Endodermal cell (in vitro differentiated cells): Measurements from ENCODE around the gene PIBF1. TPM values are rescaled to one million over a fixed set of nuclear protein-coding genes. Genes with fewer than 3 reads are reported as not detected.

ENCODE experiments used
- DNase-seq: peaks from one replicate; pipeline ENCODE4 v3.0.0-alpha.2; 2017
- H3K27ac ChIP-seq: 2 replicates; pipeline ENCODE4 v1.5.1; 2013; ENCODE audit warnings: mild to moderate bottlenecking, low read depth, low read length, moderate library complexity
- H3K27me3 ChIP-seq: 2 replicates; pipeline ENCODE4 v1.6.1; 2013; ENCODE audit warnings: mild to moderate bottlenecking, low read length, moderate library complexity; ENCODE audit not compliant: insufficient read depth, control insufficient read depth, poor library complexity, severe bottlenecking
- H3K36me3 ChIP-seq: 2 replicates; pipeline ENCODE4 v1.7.0; 2013; ENCODE audit warnings: mild to moderate bottlenecking, low read length, moderate library complexity; ENCODE audit not compliant: control insufficient read depth, insufficient read depth
- H3K4me1 ChIP-seq: one replicate; pipeline ENCODE4 v1.7.0; 2013; ENCODE audit warnings: low read length; ENCODE audit not compliant: control insufficient read depth, insufficient read depth
- H3K4me3 ChIP-seq: 2 replicates; pipeline ENCODE4 v1.5.1; 2013; ENCODE audit warnings: mild to moderate bottlenecking, low read length, moderate library complexity
- H3K9ac ChIP-seq: 2 replicates; pipeline ENCODE4 v1.6.1; 2013; ENCODE audit warnings: mild to moderate bottlenecking, low read length, moderate library complexity; ENCODE audit not compliant: poor library complexity, severe bottlenecking; ENCODE audit errors: extremely low read depth
- H3K9me3 ChIP-seq: 2 replicates; pipeline ENCODE4 v1.6.1; 2013; ENCODE audit warnings: mild to moderate bottlenecking, low read length, moderate library complexity; ENCODE audit not compliant: control insufficient read depth
- H3K27ac Mint-ChIP-seq: 2 replicates; pipeline ENCODE4 v1.8.0; 2020; ENCODE audit warnings: mixed read lengths
- H3K27me3 Mint-ChIP-seq: 2 replicates; pipeline ENCODE4 v1.8.0; 2021; ENCODE audit warnings: mild to moderate bottlenecking, mixed read lengths; ENCODE audit not compliant: insufficient read depth
- H3K36me3 Mint-ChIP-seq: 2 replicates; pipeline ENCODE4 v1.8.0; 2020; ENCODE audit warnings: low read depth, mixed read lengths
- H3K4me1 Mint-ChIP-seq: 2 replicates; pipeline ENCODE4 v1.8.0; 2020; ENCODE audit warnings: mixed read lengths
- H3K4me3 Mint-ChIP-seq: 2 replicates; pipeline ENCODE4 v1.8.0; 2020; ENCODE audit warnings: mild to moderate bottlenecking, moderate library complexity, mixed read lengths
- H3K9me3 Mint-ChIP-seq: 2 replicates; pipeline ENCODE4 v1.8.0; 2020; ENCODE audit warnings: mild to moderate bottlenecking, mixed read lengths
- CTCF ChIP-seq: fragments of 200-600 bp; sonication (generic); conservative IDR thresholded peaks from 2 replicates; pipeline ENCODE4 v1.5.0; 2021; ENCODE audit warnings: antibody characterized with exemption, mild to moderate bottlenecking
- WGBS, 2 experiments: methylation state at CpG; one replicate each; pipeline versions ENCODE4 v1.1.5 to v1.1.7; 2013; ENCODE audit warnings: missing lambda C conversion rate in 2 of 2, mixed read lengths in 1 of 2; ENCODE audit not compliant: insufficient coverage in 1 of 2, insufficient read length in 1 of 2; 5-methylcytosine and 5-hydroxymethylcytosine counted together
- total RNA-seq, 2 donors: library from RNA; stranded (reverse); fragmentation: NEBNext Ultra II Directional in 1 of 2; extraction: Animal tissue kit (Norgen Biotek cat#: 25700) in 1 of 2; gene quantifications; 2 replicates in 1 of 2; 3 replicates in 1 of 2; pipeline ENCODE4 v1.2.1, GENCODE V29; 2021

The PIBF1 gene
- total RNA-seq, 2 donors from 2014 or later: 25.6 to 35.2 TPM

- WGBS, 2 experiments: 95% methylated on average over 17 to 18 of the region's 18 CpGs
- Mint-ChIP-seq H3K27ac (peak overlapping the region; percentile 27), H3K4me3 (no peak overlapping the region), H3K4me1 (peaks cover 6% of the 10 kb centered on the region), H3K9me3 (no peaks in the 10 kb centered on the region), H3K27me3 (no peaks in the 10 kb centered on the region), H3K36me3 (peaks cover 22% of the 10 kb centered on the region)
- Histone ChIP-seq H3K27ac (no peak overlapping the region), H3K9me3 (peaks cover 4% of the 10 kb centered on the region), H3K4me1 (no peaks in the 10 kb centered on the region), H3K36me3 (peaks cover 16% of the 10 kb centered on the region), H3K27me3 (no peaks in the 10 kb centered on the region), H3K4me3 (no peak overlapping the region), H3K9ac (no peak overlapping the region)
- TF ChIP-seq CTCF: no peak
- peak; percentile 51 for DNase-seq
Observed at GRCh38 chr13:72850959-72851677, 69.2 kb downstream of the PIBF1 start.

- Histone ChIP-seq H3K4me1 (no peaks in the 10 kb centered on the region), H3K27ac (no peak overlapping the region), H3K4me3 (no peak overlapping the region), H3K9ac (no peak overlapping the region), H3K9me3 (peaks cover 4% of the 10 kb centered on the region), H3K27me3 (no peaks in the 10 kb centered on the region), H3K36me3 (peaks cover 15% of the 10 kb centered on the region)
- Mint-ChIP-seq H3K4me1 (peaks cover 6% of the 10 kb centered on the region), H3K27me3 (no peaks in the 10 kb centered on the region), H3K27ac (peak overlapping the region; percentile 27), H3K4me3 (no peak overlapping the region), H3K9me3 (no peaks in the 10 kb centered on the region), H3K36me3 (peaks cover 22% of the 10 kb centered on the region)
- TF ChIP-seq CTCF: no peak
- WGBS, 2 experiments: 98% methylated on average over 3 of the region's 3 CpGs; no CpG with 5 or more reads in 1 of the 2 experiments
- DNase-seq: no peak
Observed at GRCh38 chr13:72851678-72852014, 69.7 kb downstream of the PIBF1 start.

- Histone ChIP-seq H3K9me3 (peaks cover 1% of the 10 kb centered on the region), H3K36me3 (peaks cover 9% of the 10 kb centered on the region), H3K4me1 (no peaks in the 10 kb centered on the region), H3K9ac (no peak overlapping the region), H3K27ac (no peak overlapping the region), H3K4me3 (no peak overlapping the region), H3K27me3 (no peaks in the 10 kb centered on the region)
- WGBS, 2 experiments: 92 to 98% methylated on average over 7 to 12 of the region's 12 CpGs
- Mint-ChIP-seq H3K27ac (no peak overlapping the region), H3K9me3 (no peaks in the 10 kb centered on the region), H3K4me1 (peaks cover 6% of the 10 kb centered on the region), H3K27me3 (no peaks in the 10 kb centered on the region), H3K36me3 (peaks cover 21% of the 10 kb centered on the region), H3K4me3 (no peak overlapping the region)
- TF ChIP-seq CTCF: no peak
- no peak for DNase-seq
Observed at GRCh38 chr13:72852207-72852606, 70.3 kb downstream of the PIBF1 start.
